ENCODE data around the gene LDHB. TPM values are rescaled to one million over a fixed set of nuclear protein-coding genes. Genes with fewer than 3 reads are reported as not detected.

Gene LDHB
- total and polyA plus RNA-seq, 10 donors, result 166 to 346 (median 263) TPM

GRCh38 chr12:21617030-21617429, 40.6 kb downstream of the LDHB start:
- no peaks in the 10 kb centered on the region for H3K36me3 ChIP-seq
- no peaks in the 10 kb centered on the region for H3K9me3 ChIP-seq
- TF ChIP-seq POLR2A (IDR thresholded peaks at IDR 0.05) (no peak), POLR2AphosphoS5 (IDR thresholded peaks at IDR 0.05) (no peak), CTCF (IDR thresholded peaks at IDR 0.05 in 8 of 11, conservative IDR thresholded peaks at IDR 0.05 in 3 of 11) (no peak)
- intact Hi-C loops (cut with DNase I; ENCODE audit: low total_unique reads), result no loop called here
- WGBS, 5 donors, result 84 to 94% (median 90%) methylated on average over 3 of the region's 3 CpGs
- no peak for DNase-seq
- H3K4me1 ChIP-seq, result peaks cover 0 to 27% (median 14%) of the 10 kb centered on the region in 6 donors
- no peak overlapping the region for H3K4me3 ChIP-seq
- no peak overlapping the region for H3K27ac ChIP-seq
- no peaks in the 10 kb centered on the region for H3K27me3 ChIP-seq (replicated peaks in 1 of 7)

GRCh38 chr12:21615431-21615830, 42.2 kb downstream of the LDHB start:
- 19 to 39% (median 26%) methylated on average over 1 of the region's 1 CpG for WGBS, 5 donors
- no peak for DNase-seq
- Histone ChIP-seq H3K4me3 (no peak overlapping the region), H3K27ac (peak overlapping the region in 5 of 8 donors; percentile 5 to 51 (median 40)), H3K9me3 (no peaks in the 10 kb centered on the region), H3K27me3 (replicated peaks in 1 of 7) (no peaks in the 10 kb centered on the region), H3K36me3 (no peaks in the 10 kb centered on the region), H3K4me1 (peaks cover 0 to 27% (median 14%) of the 10 kb centered on the region in 6 donors)
- intact Hi-C loops (cut with DNase I; ENCODE audit: low total_unique reads), result no loop called here
- TF ChIP-seq POLR2AphosphoS5 (IDR thresholded peaks at IDR 0.05) (no peak), CTCF (IDR thresholded peaks at IDR 0.05 in 8 of 11, conservative IDR thresholded peaks at IDR 0.05 in 3 of 11) (no peak), POLR2A (IDR thresholded peaks at IDR 0.05) (no peak)

GRCh38 chr12:21614506-21614905, 43.1 kb downstream of the LDHB start:
- Histone ChIP-seq H3K27me3 (replicated peaks in 1 of 7) (no peaks in the 10 kb centered on the region), H3K36me3 (no peaks in the 10 kb centered on the region), H3K9me3 (no peaks in the 10 kb centered on the region), H3K4me3 (no peak overlapping the region), H3K4me1 (peaks cover 0 to 27% (median 14%) of the 10 kb centered on the region in 6 donors), H3K27ac (peak overlapping the region in 4 of 8 donors; percentile 5 to 51 (median 42))
- intact Hi-C loops (cut with DNase I; ENCODE audit: low total_unique reads), result no loop called here
- TF ChIP-seq POLR2A (IDR thresholded peaks at IDR 0.05) (no peak), CTCF (IDR thresholded peaks at IDR 0.05 in 8 of 11, conservative IDR thresholded peaks at IDR 0.05 in 3 of 11) (no peak), POLR2AphosphoS5 (IDR thresholded peaks at IDR 0.05) (no peak)
- WGBS, 5 donors, result 68 to 91% (median 82%) methylated on average over 2 of the region's 2 CpGs
- no peak for DNase-seq

- 35 to 64% (median 46%) methylated on average over 2 of the region's 2 CpGs for WGBS, 5 donors
- intact Hi-C loops (cut with DNase I; ENCODE audit: low total_unique reads), result no loop called here
Observed at GRCh38 chr12:21613931-21614330, 43.7 kb downstream of the LDHB start.

More at GRCh38 chr12:21613931-21614330, 43.7 kb downstream of the LDHB start:
- no peak overlapping the region for H3K4me3 ChIP-seq
- DNase-seq, result no peak
- no peaks in the 10 kb centered on the region for H3K9me3 ChIP-seq
- H3K4me1 ChIP-seq, result peaks cover 0 to 27% (median 14%) of the 10 kb centered on the region in 6 donors
- no peak for TF ChIP-seq POLR2AphosphoS5 (IDR thresholded peaks at IDR 0.05)
- no peak for TF ChIP-seq CTCF (IDR thresholded peaks at IDR 0.05 in 8 of 11, conservative IDR thresholded peaks at IDR 0.05 in 3 of 11)
- TF ChIP-seq POLR2A (IDR thresholded peaks at IDR 0.05), result no peak
- no peaks in the 10 kb centered on the region for H3K27me3 ChIP-seq (replicated peaks in 1 of 7)
- H3K36me3 ChIP-seq, result no peaks in the 10 kb centered on the region
- H3K27ac ChIP-seq, result peak overlapping the region in 2 of 8 donors; percentile 43 to 51
